H9 (cell line): Measurements from ENCODE around the gene ESRRB. TPM values are rescaled to one million over a fixed set of nuclear protein-coding genes. Genes with fewer than 3 reads are reported as not detected.

Source experiments
- DNase-seq: peaks from one replicate; pipeline ENCODE4 v3.0.0-alpha.2; 2017
- H2AFZ ChIP-seq: one replicate; pipeline ENCODE4 v1.6.1; 2013; ENCODE audit warnings: mild to moderate bottlenecking, low read length, control low read depth, moderate library complexity
- H2AK5ac ChIP-seq: 2 replicates; pipeline ENCODE4 v1.6.1; 2013; ENCODE audit warnings: low read length, control low read depth, mixed read lengths; ENCODE audit not compliant: insufficient read length
- H2BK120ac ChIP-seq: one replicate; pipeline ENCODE4 v1.6.1; 2013; ENCODE audit warnings: low read depth, mild to moderate bottlenecking, low read length, control low read depth, inconsistent platforms; ENCODE audit not compliant: poor library complexity, severe bottlenecking
- H2BK12ac ChIP-seq: 2 replicates; pipeline ENCODE4 v1.6.1; 2013; ENCODE audit warnings: low read length, control low read depth, mixed read lengths, low read depth; ENCODE audit not compliant: insufficient read length
- H2BK15ac ChIP-seq: 2 replicates; pipeline ENCODE4 v1.6.1; 2013; ENCODE audit warnings: low read depth, low read length, control low read depth
- H2BK20ac ChIP-seq: one replicate; pipeline ENCODE4 v1.6.1; 2013; ENCODE audit warnings: low read depth, mild to moderate bottlenecking, low read length, control low read depth, inconsistent platforms; ENCODE audit not compliant: poor library complexity, severe bottlenecking
- H2BK5ac ChIP-seq: 2 replicates; pipeline ENCODE4 v1.6.1; 2013; ENCODE audit warnings: low read length, control low read depth, mixed read lengths; ENCODE audit not compliant: insufficient read length
- H3K14ac ChIP-seq: 2 replicates; pipeline ENCODE4 v1.6.1; 2013; ENCODE audit warnings: low read length, control low read depth; ENCODE audit not compliant: insufficient read depth
- H3K18ac ChIP-seq: 2 replicates; pipeline ENCODE4 v1.6.1; 2013; ENCODE audit warnings: low read depth, mild to moderate bottlenecking, mixed read lengths, low read length, control low read depth; ENCODE audit not compliant: insufficient read length
- H3K23ac ChIP-seq: 2 replicates; pipeline ENCODE4 v1.6.1; 2013; ENCODE audit warnings: low read length, control low read depth, mixed read lengths, low read depth; ENCODE audit not compliant: insufficient read length
- H3K23me2 ChIP-seq: 2 replicates; pipeline ENCODE4 v1.6.1; 2013; ENCODE audit warnings: low read depth, mild to moderate bottlenecking, mixed read lengths, low read length, control low read depth; ENCODE audit not compliant: insufficient read length, poor library complexity, severe bottlenecking
- H3K27ac ChIP-seq: 2 replicates; pipeline ENCODE4 v1.5.1; 2013; ENCODE audit warnings: low read length, control low read depth, mixed read lengths, low read depth; ENCODE audit not compliant: insufficient read length
- H3K27me3 ChIP-seq: 2 replicates; pipeline ENCODE4 v1.6.1; 2013; ENCODE audit warnings: low read length, control low read depth, inconsistent platforms; ENCODE audit not compliant: insufficient read depth
- H3K4ac ChIP-seq: 2 replicates; pipeline ENCODE4 v1.6.1; 2013; ENCODE audit warnings: low read depth, mild to moderate bottlenecking, control low read depth, inconsistent platforms, low read length, moderate library complexity
- H3K4me1 ChIP-seq: 2 replicates; pipeline ENCODE4 v1.6.1; 2013; ENCODE audit warnings: low read length, control low read depth, inconsistent platforms; ENCODE audit not compliant: insufficient read depth
- H3K4me2 ChIP-seq: 2 replicates; pipeline ENCODE4 v1.6.1; 2013; ENCODE audit warnings: low read length, control low read depth, mixed read lengths; ENCODE audit not compliant: insufficient read length, insufficient read depth
- H3K56ac ChIP-seq: 2 replicates; pipeline ENCODE4 v1.6.1; 2013; ENCODE audit warnings: low read depth, mild to moderate bottlenecking, mixed read lengths, low read length, control low read depth; ENCODE audit not compliant: insufficient read length
- H3K79me1 ChIP-seq: 2 replicates; pipeline ENCODE4 v1.6.1; 2013; ENCODE audit warnings: low read depth, mild to moderate bottlenecking, moderate library complexity, low read length, control low read depth, inconsistent platforms; ENCODE audit not compliant: insufficient read depth, poor library complexity, severe bottlenecking
- H3K79me2 ChIP-seq: 2 replicates; pipeline ENCODE4 v1.6.1; 2013; ENCODE audit warnings: low read length, control low read depth, inconsistent platforms; ENCODE audit not compliant: insufficient read depth
- H3K9ac ChIP-seq: 2 replicates; pipeline ENCODE4 v1.6.1; 2013; ENCODE audit warnings: low read length, control low read depth, mixed read lengths; ENCODE audit not compliant: insufficient read length; ENCODE audit errors: extremely low read depth
- H3K9me3 ChIP-seq: one replicate; pipeline ENCODE4 v1.6.1; 2013; ENCODE audit warnings: low read depth, low read length, inconsistent platforms; ENCODE audit not compliant: control insufficient read depth
- H3T11ph ChIP-seq: one replicate; pipeline ENCODE4 v1.6.1; 2013; ENCODE audit warnings: mild to moderate bottlenecking, low read length, control low read depth, inconsistent platforms
- H4K20me1 ChIP-seq: one replicate; pipeline ENCODE4 v1.6.1; 2013; ENCODE audit not compliant: control insufficient read depth, insufficient read length, insufficient read depth
- H4K5ac ChIP-seq: 2 replicates; pipeline ENCODE4 v1.6.1; 2013; ENCODE audit warnings: low read depth, mild to moderate bottlenecking, mixed read lengths, low read length, control low read depth; ENCODE audit not compliant: insufficient read length
- H4K8ac ChIP-seq: replicated peaks from 2 replicates; pipeline ENCODE4 v1.6.1; 2013; ENCODE audit warnings: low read length, control low read depth, mixed read lengths, low read depth; ENCODE audit not compliant: insufficient read length
- H4K91ac ChIP-seq: 2 replicates; pipeline ENCODE4 v1.6.1; 2013; ENCODE audit warnings: low read depth, mild to moderate bottlenecking, moderate library complexity, mixed read lengths, low read length, control low read depth; ENCODE audit not compliant: insufficient read length
- H3K27ac Mint-ChIP-seq, 3 experiments: 2 replicates in 2 of 3; 3 replicates in 1 of 3; pipeline ENCODE4 v1.8.0; 2020 to 2021; ENCODE audit warnings: mixed read lengths in 3 of 3, mild to moderate bottlenecking in 1 of 3, moderate library complexity in 1 of 3
- H3K27me3 Mint-ChIP-seq: 2 replicates; pipeline ENCODE4 v1.8.0; 2021; ENCODE audit warnings: low read depth, mild to moderate bottlenecking, moderate library complexity, mixed read lengths
- H3K36me3 Mint-ChIP-seq, 3 experiments: 2 replicates in 2 of 3; 3 replicates in 1 of 3; pipeline ENCODE4 v1.8.0; 2020 to 2021; ENCODE audit warnings: low read depth in 3 of 3, mixed read lengths in 3 of 3; ENCODE audit not compliant: insufficient read depth in 1 of 3
- H3K4me1 Mint-ChIP-seq, 2 experiments: 2 replicates each; pipeline ENCODE4 v1.8.0; 2020; ENCODE audit warnings: mixed read lengths in 2 of 2
- H3K4me3 Mint-ChIP-seq, 2 experiments: 2 replicates in 1 of 2; 3 replicates in 1 of 2; pipeline ENCODE4 v1.8.0; 2020 to 2021; ENCODE audit warnings: mild to moderate bottlenecking in 2 of 2, mixed read lengths in 2 of 2, moderate library complexity in 1 of 2
- H3K9me3 Mint-ChIP-seq, 2 experiments: 2 replicates in 1 of 2; 3 replicates in 1 of 2; pipeline ENCODE4 v1.8.0; 2020; ENCODE audit warnings: mild to moderate bottlenecking in 2 of 2, mixed read lengths in 2 of 2, moderate library complexity in 1 of 2
- whole genome bisulfite sequencing: extraction: QIAGEN DNeasy Blood & Tissue Kit; methylation state at CpG from one replicate; pipeline ENCODE4 v1.1.7; 2013; ENCODE audit warnings: missing lambda C conversion rate, low lambda C conversion rate, mixed read lengths; ENCODE audit not compliant: insufficient read length; ENCODE audit errors: extremely low coverage; 5-methylcytosine and 5-hydroxymethylcytosine counted together
- total RNA-seq: library from RNA; stranded (reverse); gene quantifications from 2 replicates; pipeline ENCODE4 v1.2.1, GENCODE V29; 2021
- TF ChIP-seq, protein P1 (sequence below): fragments of 200-600 bp; sonication (generic); conservative IDR thresholded peaks from 3 replicates; pipeline ENCODE4 v1.8.0; 2021; ENCODE audit warnings: antibody characterized with exemption, mild to moderate bottlenecking

ESRRB gene
- total RNA-seq, 1 experiment from 2014 or later = 0.11 TPM

DNA sequence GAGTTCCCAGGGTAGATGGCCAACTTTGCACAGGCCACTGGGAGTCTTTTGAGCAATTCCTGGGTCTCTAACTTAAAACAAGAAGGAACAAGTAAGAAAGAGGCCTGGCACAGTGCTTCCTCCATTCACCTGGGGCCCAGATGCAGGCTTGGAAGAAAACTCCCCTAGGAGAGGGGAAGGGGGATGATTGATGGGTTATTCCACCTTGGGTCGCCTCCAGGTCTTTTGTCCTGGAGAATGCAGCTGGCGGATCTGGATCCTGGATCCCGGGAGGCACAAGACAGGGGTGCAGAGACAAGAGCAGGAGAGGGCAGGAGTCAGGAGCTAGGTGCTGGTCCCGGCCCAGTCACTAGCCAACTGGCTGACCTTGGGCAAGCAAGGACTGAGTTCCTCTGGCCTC is 74.5 kb downstream of the ESRRB start:
- Histone ChIP-seq H4K91ac (no peak overlapping the region), H2BK5ac (no peak overlapping the region), H3K18ac (no peak overlapping the region), H2BK120ac (no peak overlapping the region), H3K56ac (no peak overlapping the region), H4K5ac (no peak overlapping the region), H3K9me3 (no peaks in the 10 kb centered on the region), H2AFZ (no peak overlapping the region), H3K4ac (no peak overlapping the region), H2BK20ac (no peak overlapping the region), H2BK15ac (no peak overlapping the region), H3K79me1 (no peaks in the 10 kb centered on the region), H3K27me3 (no peaks in the 10 kb centered on the region), H3K79me2 (no peaks in the 10 kb centered on the region), H3K4me1 (no peaks in the 10 kb centered on the region; the same call in 1 of the 2 replicates), H2BK12ac (no peak overlapping the region), H4K20me1 (no peaks in the 10 kb centered on the region), H3K23ac (no peak overlapping the region), H3T11ph (no peak overlapping the region), H4K8ac (no peak overlapping the region), H2AK5ac (no peak overlapping the region), H3K27ac (no peak overlapping the region), H3K4me2 (no peak overlapping the region), H3K14ac (no peak overlapping the region), H3K9ac (no peak overlapping the region), H3K23me2 (no peaks in the 10 kb centered on the region)
- H3K4me3 Mint-ChIP-seq = no peak overlapping the region
- no peaks in the 10 kb centered on the region for H3K36me3 Mint-ChIP-seq
- peaks cover 2% of the 10 kb centered on the region for H3K27me3 Mint-ChIP-seq
- H3K4me1 Mint-ChIP-seq = peaks cover 8 to 16% of the 10 kb centered on the region in 2 experiments
- H3K27ac Mint-ChIP-seq = peak overlapping the region in 2 of 3 experiments; percentile 13 to 86; a peak in 1 of 7 replicates
- TF ChIP-seq, protein P1, sequence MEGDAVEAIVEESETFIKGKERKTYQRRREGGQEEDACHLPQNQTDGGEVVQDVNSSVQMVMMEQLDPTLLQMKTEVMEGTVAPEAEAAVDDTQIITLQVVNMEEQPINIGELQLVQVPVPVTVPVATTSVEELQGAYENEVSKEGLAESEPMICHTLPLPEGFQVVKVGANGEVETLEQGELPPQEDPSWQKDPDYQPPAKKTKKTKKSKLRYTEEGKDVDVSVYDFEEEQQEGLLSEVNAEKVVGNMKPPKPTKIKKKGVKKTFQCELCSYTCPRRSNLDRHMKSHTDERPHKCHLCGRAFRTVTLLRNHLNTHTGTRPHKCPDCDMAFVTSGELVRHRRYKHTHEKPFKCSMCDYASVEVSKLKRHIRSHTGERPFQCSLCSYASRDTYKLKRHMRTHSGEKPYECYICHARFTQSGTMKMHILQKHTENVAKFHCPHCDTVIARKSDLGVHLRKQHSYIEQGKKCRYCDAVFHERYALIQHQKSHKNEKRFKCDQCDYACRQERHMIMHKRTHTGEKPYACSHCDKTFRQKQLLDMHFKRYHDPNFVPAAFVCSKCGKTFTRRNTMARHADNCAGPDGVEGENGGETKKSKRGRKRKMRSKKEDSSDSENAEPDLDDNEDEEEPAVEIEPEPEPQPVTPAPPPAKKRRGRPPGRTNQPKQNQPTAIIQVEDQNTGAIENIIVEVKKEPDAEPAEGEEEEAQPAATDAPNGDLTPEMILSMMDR = no peak
- no peak for DNase-seq
- WGBS = no CpG with 5 or more reads among the region's 4 CpGs
- no peaks in the 10 kb centered on the region for H3K9me3 Mint-ChIP-seq
